Fibroblast of mammary gland (primary cell): Measurements from ENCODE around the gene TGIF1.

ENCODE experiments used
- DNase-seq: peaks from one replicate; pipeline ENCODE4 v3.0.0-alpha.2; 2010; ENCODE audit warnings: low read depth
- H3K4me3 ChIP-seq: 2 replicates; pipeline ENCODE4 v1.5.1; 2011; ENCODE audit warnings: low read depth, mild to moderate bottlenecking, low read length, moderate library complexity; ENCODE audit not compliant: control insufficient read depth
- TF ChIP-seq, protein P1 (sequence below): conservative IDR thresholded peaks from 2 replicates; pipeline ENCODE4 v1.5.1; 2011; ENCODE audit warnings: low read depth, low read length, inconsistent platforms; ENCODE audit not compliant: control insufficient read depth, insufficient read depth

TGIF1 gene

DNA sequence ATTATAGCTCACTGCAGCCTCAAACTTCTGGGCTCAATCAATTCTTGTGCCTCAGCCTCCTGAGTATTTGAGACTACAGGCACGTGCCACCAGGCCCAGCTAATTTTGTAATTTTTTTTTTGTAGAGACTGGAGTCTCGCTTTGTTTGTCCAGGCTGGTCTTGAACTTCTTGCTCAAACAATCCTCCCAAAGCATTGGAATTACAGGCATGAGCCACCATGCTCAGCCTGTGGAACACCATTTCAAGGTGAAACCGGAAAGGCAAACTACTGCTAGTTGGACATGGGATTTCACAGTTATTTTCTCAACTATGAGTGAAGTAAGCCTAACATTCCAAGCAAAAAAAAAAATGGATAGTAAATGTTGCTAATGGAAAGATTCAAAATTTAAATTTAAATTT, 20.9 kb upstream of the TGIF1 start:
- no peak for DNase-seq
- no peak overlapping the region for H3K4me3 ChIP-seq
- TF ChIP-seq, protein P1, sequence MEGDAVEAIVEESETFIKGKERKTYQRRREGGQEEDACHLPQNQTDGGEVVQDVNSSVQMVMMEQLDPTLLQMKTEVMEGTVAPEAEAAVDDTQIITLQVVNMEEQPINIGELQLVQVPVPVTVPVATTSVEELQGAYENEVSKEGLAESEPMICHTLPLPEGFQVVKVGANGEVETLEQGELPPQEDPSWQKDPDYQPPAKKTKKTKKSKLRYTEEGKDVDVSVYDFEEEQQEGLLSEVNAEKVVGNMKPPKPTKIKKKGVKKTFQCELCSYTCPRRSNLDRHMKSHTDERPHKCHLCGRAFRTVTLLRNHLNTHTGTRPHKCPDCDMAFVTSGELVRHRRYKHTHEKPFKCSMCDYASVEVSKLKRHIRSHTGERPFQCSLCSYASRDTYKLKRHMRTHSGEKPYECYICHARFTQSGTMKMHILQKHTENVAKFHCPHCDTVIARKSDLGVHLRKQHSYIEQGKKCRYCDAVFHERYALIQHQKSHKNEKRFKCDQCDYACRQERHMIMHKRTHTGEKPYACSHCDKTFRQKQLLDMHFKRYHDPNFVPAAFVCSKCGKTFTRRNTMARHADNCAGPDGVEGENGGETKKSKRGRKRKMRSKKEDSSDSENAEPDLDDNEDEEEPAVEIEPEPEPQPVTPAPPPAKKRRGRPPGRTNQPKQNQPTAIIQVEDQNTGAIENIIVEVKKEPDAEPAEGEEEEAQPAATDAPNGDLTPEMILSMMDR, result no peak

DNA sequence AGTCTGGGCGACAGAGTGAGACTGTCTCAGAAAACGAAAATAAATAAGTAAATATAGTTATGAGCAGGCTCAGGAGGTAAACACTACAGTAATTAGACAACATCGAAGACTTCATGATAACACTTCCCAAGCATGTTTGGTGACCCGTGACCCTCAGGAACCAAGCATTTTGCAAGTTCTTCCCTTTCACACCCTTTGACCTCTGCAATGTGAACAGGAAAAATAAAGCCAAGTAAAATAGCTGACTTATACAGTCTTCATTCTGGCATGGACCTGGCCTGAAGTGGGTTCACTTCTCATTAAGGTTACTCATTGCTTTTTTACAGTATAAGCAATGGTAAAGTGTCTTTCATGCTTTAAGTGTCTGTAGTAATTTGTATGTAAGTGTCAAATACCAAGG, 15.3 kb upstream of the TGIF1 start:
- TF ChIP-seq, protein P1, result no peak
- DNase-seq, result no peak
- no peak overlapping the region for H3K4me3 ChIP-seq

DNA sequence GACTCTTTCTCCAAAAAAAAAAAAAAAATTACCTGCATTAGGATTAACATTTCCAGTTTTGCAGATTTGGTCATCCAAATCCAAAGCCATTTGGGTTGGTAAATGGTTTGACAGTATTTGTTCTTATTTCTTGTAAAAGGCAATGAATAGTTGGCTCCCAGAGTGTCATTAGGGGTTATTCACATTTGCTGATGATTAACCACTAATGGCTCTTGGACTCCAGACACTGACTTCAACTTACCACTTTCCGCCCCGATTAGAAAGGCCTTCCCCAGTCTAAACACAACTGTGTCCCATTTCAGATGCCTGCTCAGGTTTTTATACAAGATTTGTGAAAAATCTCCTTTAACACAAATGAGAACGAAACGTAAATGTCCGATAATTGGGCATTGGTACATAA, 9.6 kb upstream of the TGIF1 start:
- DNase-seq, result no peak
- TF ChIP-seq, protein P1, result no peak
- H3K4me3 ChIP-seq, result no peak overlapping the region

DNA sequence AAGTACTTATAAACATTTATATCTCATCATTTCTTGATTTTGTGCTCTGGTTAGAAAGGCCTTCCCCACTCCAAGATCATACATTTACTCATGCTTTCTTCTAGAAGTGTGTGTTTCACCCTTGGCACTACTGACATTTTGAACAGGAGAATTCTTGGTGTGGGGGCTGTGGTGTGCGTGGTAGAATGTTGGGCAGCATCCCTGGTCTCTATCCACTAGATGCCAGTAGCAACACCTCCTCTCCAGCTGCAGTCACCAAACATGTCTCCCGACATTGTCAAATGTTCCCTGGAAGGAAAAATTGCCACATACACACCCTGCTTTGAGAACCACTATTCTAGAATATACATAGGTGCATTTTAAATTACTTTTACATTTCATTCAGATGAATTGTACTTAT, 8.7 kb upstream of the TGIF1 start:
- DNase-seq, result no peak
- no peak overlapping the region for H3K4me3 ChIP-seq
- TF ChIP-seq, protein P1, result peak; percentile 5

DNA sequence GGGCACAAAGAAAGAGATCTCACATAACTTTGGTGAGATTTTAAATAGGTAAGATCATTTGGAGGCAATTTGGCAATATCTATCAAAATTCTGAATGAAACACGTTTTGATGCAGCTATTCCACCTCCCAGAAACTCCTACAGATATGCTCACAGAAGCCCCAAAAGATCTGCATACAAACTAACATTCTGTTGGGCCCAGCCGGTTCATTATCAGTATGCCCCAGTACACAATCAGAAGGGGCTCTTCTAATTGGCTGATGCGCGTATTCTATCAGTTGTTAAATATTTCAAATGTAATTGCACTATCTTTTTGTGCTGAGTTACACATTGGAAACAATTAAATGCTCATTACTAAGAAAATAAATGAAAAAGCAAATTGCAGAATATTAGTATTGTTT, 7.1 kb upstream of the TGIF1 start:
- TF ChIP-seq, protein P1, result no peak

DNA sequence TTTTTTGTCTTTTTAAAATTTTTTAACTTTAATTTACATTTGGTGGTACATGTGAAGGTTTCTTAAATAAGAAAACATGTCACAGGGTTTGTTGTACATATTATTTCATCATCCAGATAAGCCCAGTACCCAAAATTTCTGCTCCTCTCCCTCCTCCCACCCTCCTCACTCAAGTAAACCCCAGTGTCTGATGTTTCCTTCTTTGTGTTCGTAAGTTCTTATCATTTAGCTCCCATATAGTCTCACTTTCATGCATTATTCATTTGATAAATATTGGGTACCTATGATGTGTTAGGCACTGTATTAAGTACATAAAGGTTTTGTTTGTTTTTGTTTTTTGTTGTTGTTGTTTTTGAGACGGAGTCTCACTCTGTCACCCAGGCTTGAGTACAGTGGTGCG, 5.7 kb upstream of the TGIF1 start:
- TF ChIP-seq, protein P1, result no peak
- DNase-seq, result no peak
- H3K4me3 ChIP-seq, result no peak overlapping the region

More for the DNA sequence above, 7.1 kb upstream of the TGIF1 start:
- DNase-seq, result no peak
- no peak overlapping the region for H3K4me3 ChIP-seq

DNA sequence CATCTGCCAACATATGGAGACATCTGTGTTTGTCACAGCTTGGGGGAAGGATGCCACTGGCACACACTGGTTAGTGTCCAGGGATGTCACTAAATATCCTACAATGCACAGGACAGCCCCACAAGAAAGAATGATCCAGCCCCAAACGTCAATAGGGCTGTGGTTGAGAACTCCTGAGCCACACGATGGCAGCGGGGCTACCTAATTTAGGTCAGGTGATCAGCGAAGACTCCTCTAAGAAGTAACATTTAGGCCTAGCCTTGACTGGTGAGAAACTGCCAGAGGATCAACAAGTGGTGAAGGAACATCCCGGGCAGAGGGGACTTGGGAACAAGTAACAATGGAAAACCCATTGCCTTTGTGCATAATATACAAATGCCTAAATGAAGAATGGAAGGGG, 5.0 kb upstream of the TGIF1 start:
- DNase-seq, result no peak
- TF ChIP-seq, protein P1, result no peak
- no peak overlapping the region for H3K4me3 ChIP-seq
